ENCODE measurements around the gene TRMT2A.

TRMT2A gene

DNA sequence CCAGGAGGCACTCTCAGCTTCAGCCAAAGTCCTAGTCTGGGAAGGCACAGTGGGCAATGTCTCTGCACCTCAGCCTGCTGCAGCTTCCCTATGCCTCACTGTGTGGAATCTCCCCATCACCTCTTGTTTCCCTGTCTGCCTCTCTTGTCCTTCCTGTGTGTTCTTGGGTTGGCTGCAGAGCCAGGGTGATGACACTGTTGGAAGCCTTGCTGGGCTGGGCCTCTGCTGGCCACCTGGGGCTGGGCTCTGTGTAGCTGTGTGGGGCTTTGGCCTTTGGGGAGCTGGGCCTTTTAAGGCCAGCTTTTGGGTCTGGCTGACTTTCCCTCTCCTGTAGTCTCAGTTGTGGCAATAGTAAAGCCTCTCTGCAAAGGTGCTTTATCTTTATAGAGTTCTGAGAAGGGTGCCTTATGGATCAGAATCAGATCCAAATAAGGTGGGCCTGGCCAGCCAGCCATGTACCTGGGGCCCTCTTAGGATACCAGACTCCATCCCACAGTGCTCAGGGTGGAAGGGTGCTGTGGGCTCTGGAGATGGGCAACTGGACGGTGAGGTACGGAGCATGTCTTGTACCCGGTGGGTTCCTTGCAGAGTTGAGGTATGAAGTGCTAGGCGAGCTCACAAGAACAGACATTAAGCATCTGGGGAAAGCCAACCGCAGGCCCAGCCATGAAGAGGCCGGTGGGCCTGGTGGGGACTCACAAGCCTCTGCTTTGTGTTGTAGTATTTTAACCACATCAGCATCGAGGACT is 11.4 kb downstream of the TRMT2A start:
- DNase-seq = no peak

DNA sequence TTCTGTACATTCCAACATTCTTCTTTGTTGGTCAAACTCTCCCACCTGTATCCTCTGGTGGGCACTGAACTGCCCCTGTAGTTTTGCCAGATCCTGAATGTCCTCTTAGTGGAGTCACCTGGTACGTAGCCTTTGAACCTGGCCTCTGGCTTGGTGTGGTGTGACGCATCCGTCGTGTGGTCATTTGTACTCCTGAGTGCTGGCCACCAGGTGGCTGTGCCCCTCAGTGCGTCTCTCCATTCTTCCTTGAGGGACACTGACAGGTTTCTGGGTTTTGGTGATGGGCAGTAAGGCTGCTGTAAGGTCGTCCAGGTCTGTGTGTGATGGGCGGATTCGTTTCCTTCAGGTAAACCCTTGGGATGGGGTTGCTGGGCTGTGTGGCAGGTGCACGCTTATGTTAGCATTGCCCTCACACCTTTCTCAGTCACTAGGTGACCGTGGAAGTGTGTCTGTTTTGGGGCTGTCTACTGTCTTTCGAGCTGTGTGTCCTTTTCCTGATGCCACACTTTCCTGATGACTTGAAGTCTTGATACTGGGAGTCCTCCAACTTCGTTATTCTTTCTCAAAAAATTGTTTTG is 14.7 kb downstream of the TRMT2A start:
- no peak for DNase-seq

DNA sequence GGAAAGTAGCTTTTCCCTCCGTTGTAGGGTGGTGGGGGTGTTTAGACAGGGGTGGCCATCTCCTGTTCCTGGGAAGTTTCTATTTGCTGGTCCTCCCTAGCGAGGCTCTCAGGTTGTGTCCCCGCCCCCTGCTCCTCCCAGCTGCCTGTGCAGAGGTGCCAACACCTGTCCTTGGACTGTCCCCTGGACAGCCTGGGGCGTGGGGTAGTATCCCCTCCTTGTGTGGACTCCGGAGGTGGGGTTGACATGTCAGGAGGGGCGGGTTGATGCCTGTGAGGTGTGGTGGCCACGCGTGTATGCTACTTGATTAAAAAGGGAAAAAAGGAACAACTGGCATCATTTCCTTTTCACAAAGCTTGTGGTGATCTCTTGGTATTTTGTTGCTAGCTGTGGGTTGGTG is 15.4 kb downstream of the TRMT2A start:
- DNase-seq = no peak

DNA sequence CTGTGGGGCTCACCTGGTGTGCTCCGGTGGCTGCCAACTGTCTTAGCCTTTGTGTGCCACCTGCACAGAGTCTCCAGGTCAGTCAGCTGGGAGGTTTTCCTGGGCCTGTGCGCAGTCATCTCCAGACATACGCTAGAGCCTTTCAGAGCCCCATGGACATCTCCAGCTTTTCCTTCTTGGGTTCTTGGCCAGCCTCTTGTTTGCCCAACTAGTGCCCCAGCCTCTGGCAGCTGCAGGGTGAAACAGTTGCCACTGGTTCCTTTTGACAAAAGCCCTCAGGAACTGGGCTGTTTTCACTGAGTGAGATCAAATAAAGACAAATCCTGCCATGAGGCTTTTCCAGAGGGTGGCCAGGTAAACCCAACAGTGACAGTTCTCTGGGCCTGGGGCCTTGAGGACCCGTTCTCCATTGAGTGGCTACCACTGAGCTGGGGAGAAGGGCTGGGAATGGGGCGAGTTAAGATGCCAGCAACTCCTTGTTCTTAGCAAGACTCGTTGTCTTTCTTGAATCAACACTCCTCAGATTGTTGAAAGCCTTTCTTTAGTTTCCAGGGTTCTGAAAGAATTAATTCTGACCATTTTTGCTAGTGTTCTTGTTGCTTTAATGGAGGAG is 17.8 kb downstream of the TRMT2A start:
- no peak for DNase-seq

DNA sequence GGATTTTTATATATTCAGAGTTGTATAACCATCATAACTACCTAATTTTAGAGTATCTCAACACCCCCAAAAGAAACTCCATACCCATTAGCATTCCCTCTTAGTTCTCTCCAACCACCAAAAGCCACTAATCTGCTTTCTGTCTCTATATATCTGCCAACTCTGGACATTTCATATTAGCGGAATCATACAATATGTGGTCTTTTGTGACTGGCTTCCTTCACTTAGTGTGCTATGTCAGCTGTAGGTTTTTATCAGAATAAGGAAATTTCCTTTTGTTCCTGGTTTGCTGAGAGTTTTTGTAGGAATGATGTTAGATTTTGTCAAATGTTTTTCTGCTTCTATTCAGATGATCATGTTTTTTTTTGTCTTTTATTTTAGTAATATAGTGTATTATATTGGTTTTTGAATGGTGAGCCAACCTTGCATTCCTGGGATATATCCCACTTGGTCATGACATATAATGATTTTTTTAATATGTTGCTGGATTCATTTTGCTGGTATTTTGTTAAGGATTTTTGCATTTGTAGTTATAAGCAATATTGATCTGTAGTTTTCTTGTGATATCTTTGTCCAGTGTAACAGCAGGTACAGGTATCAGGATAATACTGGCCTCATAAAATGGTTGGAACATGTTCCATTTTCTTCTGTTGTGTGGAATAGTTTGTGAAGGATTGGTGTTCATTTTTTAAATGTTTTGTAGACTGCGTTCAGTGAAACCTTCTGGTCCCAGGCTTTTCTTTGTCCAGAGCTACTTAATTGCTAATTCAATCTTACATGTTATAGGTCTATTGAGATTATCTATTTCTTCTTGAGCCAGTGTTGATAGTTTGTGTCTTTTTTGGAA is 20.2 kb downstream of the TRMT2A start:
- DNase-seq = no peak

DNA sequence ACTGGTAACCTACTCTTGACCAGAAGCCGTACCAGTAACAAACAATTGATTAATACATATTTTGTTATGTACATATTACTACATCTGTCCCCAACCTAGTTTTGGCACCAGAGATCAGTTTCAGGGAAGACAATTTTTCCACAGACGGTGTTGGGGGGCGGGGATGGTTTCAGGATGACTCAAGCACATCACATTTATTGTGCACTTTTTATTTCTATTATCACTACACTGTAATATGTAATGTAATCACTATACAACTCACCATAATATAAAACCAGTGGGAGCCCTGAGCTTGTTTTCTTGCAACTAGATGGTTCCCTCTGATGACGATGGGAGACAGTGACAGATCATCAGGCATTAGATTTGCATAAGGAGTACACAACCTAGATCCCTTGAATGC is 21.5 kb downstream of the TRMT2A start:
- no peak for DNase-seq

DNA sequence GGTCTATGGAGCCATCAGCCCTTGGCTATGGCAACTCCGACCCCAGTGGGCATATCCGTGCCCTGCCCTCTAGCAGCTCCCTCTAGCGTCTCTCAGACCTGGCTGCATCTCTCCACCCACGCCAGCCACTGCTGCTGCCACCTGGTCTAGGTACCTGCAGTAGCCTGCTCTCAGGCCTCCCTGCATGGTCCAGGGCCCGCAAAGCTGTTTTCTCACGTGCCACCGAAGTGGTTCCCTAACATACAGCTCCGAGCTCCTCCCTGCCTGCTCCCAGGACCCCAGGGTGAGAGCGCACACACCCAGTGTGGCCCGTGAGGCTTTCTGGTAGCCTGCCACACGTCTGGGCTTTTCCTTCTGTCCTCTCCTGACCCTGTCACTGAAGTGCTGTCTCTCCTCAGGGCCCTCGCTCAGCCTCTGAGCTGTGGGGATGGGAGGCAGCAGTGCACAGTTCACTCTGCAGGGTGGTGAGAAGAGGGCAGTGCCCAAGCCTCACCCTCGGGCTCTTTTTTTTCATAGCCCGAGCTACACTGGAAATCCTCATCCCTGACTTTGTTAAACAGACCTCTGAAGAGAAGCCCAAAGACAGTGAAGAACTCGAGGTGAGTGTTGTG is 22.7 kb downstream of the TRMT2A start:
- DNase-seq = peak; percentile 21

DNA sequence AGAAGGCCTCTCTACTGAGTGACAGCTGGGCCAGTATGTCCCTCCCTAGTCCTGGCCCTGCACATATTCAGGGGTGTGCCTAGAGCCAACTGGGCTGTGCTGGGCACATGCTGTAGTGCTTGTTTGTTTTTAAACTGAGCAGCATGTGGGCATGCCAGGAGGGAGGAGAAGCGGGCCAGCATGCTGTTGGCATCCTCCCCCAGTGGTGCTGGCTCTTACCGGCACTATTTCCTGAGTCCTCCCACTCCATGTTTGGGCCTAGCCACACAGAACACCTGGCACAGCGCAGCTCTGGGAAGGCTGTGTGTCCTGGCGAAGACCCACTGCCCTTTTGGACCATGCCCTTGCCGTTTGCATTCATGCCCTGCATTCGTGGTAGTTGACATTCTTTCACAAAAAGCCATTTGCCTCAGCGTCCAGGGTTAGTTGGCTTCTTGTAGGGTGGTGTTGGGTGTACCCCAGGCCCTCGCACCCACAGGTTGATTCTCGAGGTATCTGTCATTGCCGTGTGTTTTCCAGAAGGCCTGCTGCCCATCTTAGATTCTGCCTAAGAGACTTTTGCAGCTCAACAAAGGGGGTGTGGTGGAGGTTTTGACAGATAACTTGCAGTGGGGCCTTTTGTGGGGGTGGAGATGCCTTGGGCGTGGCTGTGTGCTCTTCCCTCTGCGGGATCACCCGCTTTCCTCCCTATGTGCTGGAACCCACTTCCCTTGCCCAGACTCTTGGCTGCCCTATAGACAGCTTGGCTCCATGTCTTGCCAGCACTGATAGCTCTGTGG is 23.4 kb downstream of the TRMT2A start:
- peak; percentile 21 for DNase-seq

DNA sequence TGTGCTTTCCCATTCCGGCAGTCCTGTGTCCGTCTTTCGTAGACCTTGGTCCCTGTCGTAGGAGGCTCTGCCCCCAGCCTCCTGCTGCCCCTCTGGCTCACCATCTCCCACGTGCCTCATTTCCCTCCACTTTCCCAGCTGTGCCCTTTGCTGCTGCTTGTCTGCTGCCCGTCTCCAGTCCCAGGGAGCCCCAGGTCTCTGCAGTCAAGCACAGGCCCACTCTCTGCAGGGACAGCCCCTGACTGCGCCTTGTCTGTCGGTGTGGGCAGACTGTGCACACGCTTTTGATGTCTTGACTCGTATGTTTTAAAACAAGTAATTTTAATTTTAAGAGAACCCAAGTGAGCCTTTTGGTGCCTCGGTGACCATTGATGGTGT is 24.6 kb downstream of the TRMT2A start:
- peak; percentile 22 for DNase-seq

DNA sequence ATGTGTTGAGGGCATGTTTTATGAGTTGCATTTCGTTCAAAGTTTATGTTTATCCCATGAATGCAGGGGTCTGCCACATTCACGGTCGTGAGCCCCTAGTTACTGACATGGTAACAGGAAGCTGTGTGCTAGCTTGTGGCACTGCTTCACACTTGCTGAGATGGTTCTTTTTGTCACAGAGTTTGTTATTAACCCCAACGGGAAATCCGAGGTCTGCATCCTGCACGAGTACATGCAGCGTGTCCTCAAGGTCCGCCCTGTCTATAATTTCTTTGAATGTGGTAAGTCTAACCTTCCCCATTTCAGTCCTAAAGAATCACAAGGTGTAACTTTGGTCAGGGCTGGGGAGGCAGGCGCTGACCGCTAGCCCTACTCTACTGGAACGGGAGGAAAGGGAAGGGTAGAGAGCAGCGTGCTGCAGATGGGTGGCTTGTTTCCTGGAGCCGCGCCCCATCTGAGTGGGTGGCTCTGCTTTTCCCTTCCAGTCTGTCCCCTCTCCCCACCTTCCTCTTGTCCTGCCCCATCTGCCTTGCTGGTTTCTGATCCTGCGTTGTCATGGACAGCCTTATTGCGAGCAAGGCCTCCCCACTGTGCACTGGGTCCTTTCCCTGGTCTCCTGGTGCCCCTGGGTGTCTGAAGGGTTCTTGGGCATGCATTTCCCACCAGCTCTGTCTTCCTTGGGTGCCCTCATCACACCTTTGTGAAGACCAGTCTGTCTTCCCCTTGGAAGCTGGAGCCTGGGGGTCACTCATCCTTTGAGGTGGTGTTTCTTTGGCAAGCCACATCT is 25.1 kb downstream of the TRMT2A start:
- peak; percentile 19 for DNase-seq

DNA sequence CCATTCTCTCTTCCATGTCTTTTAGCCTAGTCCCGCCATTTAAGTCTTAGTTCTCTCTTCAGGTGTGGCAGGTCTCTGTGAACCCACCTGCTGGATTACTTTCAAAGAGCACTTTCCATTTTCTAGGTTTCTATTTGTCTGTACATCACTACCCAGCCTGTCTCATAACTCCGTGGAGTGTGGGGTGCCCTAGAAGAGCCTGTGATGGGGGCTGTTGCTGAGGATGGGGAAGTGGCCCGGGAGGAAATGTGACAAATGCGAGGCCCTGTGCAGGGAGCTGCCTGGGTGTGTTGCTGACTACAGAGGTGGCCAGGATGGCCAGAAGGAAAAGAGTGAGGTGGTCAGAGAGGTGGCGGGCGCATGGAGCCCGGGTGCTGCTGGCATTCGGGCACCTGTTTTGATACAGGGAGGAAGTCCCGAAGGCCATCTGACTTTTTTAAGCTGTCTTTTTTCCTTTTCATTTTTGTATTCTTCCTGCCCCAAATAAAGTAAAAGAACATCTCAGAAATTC is 26.2 kb downstream of the TRMT2A start:
- DNase-seq = peak; percentile 12

DNA sequence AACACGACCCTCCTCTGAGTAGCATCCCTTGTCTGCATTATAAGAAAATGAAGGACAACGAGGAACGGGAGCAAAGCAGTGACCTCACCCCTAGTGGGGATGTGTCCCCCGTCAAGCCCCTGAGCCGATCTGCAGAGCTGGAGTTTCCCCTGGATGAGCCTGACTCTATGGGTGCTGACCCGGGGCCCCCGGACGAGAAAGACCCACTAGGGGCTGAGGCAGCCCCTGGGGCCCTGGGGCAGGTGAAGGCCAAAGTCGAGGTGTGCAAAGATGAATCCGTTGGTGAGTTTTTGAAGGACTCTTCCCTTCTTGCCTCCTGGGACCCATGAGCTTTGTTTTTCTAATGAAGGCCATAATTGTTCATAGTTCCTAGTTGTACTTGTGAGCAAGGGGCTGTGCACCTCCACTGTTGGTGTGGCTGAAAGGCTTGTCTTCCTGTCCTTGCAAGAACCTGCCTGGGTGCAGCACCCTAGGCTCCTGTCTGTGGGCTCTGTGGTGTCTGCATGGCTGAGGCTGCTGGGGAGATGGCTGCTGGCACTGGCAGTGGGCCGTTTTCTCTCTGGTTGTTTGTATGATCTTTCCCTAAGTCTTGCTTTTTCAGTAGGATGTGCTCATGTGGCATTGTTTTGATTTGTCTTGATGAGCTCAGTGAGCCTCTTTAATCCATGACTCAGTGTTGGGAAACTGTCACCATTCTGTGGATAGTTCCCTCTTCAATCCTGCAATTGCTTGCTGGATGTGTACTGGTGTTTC is 26.9 kb downstream of the TRMT2A start:
- peak; percentile 29 for DNase-seq

DNA sequence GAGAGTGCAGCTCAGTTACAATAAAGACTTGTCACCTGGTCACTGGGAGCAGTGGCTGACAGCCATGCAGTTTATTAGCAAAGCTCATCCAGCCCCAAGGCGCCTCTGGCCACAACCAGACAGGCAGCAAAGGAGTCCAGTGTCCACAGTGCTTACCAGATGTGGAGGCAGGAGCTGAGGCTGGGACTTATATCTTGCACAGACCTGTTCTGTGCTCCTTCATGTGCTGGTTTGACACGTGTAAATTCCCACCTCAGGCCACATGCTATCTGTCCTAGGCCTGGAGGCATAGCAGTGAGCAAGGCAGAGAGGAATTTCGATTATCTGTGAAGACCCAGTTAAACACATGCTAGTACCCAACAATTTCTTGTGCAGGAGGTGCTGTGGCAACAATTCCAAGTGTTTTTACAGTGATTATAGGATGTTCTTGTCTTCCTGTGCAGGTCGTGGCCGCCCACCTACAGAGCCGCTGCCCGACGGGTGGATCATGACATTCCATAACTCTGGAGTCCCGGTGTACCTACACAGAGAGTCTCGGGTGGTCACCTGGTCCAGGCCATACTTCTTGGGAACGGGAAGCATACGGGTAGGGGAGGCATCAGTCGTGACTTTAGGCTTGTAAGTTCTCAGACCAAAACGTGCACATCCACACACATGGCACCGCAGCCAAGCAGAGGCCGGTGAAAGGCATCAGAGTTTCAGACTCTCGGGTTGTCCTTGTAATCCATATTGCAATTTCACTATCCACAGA is 27.6 kb downstream of the TRMT2A start:
- peak; percentile 20 for DNase-seq

DNA sequence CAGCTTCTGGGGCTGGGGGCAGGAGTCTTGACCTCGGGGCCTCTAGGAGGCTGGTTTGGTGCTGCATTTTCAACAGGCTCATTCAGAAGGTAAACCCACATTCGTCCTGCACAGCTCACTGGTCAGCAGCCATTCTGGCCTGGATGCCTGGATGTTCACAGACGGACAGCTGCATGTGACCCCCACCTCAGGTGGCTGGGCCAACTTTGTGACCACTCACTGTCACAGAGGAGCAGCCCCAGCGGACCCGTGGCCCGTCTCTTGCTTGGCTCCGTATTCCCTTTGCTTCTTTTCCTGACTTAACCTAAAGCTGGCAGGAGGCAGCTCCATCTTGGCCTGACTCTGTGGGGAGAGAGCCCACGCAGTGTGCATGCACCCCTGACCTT is 28.8 kb downstream of the TRMT2A start:
- DNase-seq = peak; percentile 25

DNA sequence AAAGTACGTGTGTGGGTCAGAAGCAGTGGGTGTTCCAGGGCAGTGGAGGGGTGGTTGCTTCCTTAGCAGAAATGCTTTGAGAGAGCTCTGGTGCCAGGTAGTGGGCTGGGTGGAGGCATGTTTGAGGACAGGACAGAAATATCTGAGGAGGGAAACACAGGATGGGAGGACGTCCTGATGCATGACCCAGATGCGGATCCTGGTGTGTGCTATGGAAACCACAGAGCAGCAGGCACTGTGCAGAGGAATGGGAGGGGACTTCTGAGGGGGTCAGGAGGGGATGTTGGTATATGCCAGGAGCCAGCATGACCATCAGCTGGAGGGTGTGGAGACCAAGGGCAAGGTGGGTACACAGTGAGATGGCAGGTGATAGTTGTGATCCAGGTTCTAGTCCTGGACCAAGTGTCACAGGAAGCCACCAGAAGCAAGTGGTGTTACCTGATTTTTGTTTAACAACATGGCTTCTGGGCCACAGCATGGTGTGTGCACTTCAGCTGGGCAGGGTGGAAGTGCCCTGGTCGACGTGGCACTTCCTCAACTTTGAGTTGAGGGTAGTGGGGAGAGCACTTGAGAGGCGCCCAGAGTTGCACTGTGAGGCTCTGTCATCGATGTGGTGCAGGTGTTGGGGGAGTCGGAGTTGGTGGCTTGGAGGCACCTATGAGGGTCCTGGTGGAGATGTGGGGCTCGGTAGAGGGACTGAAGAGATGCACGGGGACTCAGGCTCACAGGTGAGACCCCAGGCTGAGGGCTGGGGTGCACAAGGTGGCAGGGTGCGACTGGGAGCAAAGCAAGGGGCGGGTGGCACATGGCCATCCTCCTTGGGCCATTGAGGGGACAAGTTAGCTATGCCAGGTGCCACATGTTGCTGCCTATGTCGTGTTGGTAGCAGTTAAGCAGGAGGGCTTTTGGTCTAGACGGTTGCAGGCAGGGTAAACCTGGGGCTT is 29.4 kb downstream of the TRMT2A start:
- DNase-seq = peak; percentile 35

DNA sequence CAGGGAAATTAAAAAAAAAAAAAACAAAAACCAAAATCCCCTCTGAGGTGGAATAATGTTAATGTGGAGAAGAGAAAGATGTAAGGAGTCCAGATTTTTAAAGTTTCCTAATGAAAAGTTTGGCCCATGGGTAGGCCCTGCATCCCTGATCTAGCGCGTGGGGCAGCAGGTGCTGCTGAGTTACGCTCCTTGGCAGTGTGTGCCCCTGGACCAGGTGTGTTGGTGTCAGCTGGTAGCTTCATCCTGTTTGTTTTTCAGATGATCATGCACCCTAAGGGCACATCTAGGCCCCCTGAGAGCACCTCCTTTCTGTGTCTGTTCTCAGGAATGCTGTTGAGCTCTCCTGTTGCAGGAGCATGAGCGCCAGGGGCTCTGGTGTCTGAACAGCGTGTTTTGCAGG is 30.3 kb downstream of the TRMT2A start:
- DNase-seq = no peak

DNA sequence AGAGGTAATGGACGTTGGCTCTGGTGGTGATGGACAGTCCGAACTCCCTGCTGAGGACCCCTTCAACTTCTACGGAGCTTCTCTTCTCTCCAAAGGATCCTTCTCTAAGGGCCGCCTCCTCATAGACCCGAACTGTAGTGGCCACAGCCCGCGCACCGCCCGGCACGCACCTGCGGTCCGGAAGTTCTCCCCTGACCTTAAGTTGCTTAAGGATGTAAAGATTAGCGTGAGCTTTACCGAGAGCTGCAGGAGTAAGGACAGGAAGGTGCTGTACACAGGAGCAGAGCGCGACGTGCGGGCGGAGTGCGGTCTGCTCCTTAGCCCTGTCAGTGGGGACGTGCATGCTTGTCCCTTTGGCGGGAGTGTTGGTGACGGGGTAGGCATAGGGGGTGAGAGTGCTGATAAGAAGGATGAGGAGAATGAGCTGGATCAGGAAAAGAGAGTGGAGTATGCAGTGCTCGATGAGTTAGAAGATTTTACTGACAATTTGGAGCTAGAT is 30.9 kb downstream of the TRMT2A start:
- DNase-seq = peak; percentile 20

DNA sequence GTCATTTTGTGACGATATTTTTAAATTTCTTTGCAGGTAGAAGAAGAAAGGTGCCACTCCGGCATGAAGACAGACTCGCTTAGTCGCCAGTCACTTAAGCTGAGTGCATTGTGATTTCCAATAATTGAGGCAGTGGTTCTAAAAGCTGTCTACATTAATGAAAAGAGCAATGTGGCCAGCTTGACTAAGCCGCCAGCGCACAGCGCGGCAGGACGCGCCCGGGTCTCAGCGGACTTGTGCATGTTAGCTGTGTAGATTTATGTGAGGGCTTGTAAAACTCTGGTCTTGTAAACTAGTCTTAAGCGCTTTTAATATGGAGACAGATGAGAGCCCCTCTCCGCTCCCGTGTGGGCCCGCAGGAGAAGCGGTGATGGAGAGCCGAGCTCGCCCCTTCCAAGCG is 31.4 kb downstream of the TRMT2A start:
- no peak for DNase-seq
